Measurements from ENCODE around the gene SLC26A5.

- TF ChIP-seq CTCF (IDR thresholded peaks at IDR 0.05; ENCODE audit: control extremely low read depth in 1 of 3, insufficient read depth in 1 of 3, low read depth in 1 of 3, low read length in 3 of 3) (no peak), POLR2AphosphoS5 (IDR thresholded peaks at IDR 0.05; ENCODE audit: low read depth, low read length) (no peak), EP300 (IDR thresholded peaks at IDR 0.05; ENCODE audit: borderline replicate concordance in 1 of 2, low read depth in 2 of 2, low read length in 2 of 2) (no peak), BRCA1 (IDR thresholded peaks at IDR 0.05; ENCODE audit: low read depth, low read length) (no peak), RNF2 (IDR thresholded peaks at IDR 0.05; ENCODE audit: borderline replicate concordance, low read depth, low read length, missing control alignments, poor library complexity, severe bottlenecking) (no peak), SIRT6 (IDR thresholded peaks at IDR 0.05; ENCODE audit: low read length) (no peak), TAF1 (IDR thresholded peaks at IDR 0.05; ENCODE audit: low read depth, low read length) (no peak), YY1 (IDR thresholded peaks at IDR 0.05; ENCODE audit: low read depth, low read length) (no peak)
Observed at GRCh38 chr7:103343758-103344452, 102.1 kb downstream of the SLC26A5 start.
